SH-SY5Y (cell line): ENCODE data around the gene GALNT9.

Experiments
- GATA2 ChIP-seq: IDR thresholded peaks from 2 replicates; pipeline ENCODE4 v1.6.1; 2011; ENCODE audit warnings: mild to moderate bottlenecking, low read depth, low read length
- GATA3 ChIP-seq: IDR thresholded peaks from 2 replicates; pipeline ENCODE4 v1.6.1; 2011; ENCODE audit warnings: low read depth, mild to moderate bottlenecking, low read length, moderate library complexity

DNA sequence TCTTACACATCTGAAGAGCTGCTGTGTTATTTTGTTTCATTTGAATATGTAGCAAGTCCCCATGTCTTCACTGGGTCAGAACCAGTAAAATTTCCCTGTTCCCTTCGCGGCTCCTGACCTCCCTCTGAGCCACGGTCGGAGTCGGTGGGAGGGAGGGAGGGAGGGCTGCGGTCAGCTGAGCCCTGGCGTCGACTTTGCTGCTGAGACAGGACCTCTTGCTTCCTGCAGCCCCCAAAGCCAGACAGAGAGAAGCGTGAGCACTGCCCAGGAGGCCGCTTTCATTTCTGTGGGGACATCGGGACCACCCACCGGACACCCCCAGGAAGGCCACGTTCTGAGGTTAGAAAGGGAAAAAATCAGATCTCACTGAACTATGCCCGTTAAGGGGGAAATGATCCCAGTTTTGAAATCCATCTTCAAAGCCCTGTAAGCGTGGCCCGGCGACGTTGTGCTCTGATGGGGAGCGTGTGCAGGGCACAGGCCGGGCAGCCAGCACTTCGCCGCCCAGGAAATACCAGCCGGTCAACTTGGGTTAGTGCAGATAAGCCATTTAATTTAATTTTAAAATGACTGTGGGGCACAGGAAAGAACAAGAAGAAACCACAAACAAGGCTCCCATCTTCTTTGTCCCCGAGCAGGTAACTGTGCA, 143.1 kb downstream of the GALNT9 start:
- TF ChIP-seq GATA2: peak; percentile 32; the same call in 1 of the 2 replicates
- no peak for TF ChIP-seq GATA3
